Astrocyte (in vitro differentiated cells and primary cell): ENCODE measurements around the gene ADAM19. TPM values are rescaled to one million over a fixed set of nuclear protein-coding genes. Genes with fewer than 3 reads are reported as not detected.

Experiments
- DNase-seq: peaks from one replicate; pipeline ENCODE4 v3.0.0-alpha.2; 2010; ENCODE audit warnings: low read depth
- FAIRE-seq: peaks from 2 replicates; lab custom pipeline; 2011; peaks lifted over from hg19 to GRCh38; lab: Jason Lieb, UNC
- H2AFZ ChIP-seq: 2 replicates; pipeline ENCODE4 v1.6.0; 2012; ENCODE audit warnings: low read depth, low read length, inconsistent platforms
- H3K27ac ChIP-seq: 2 replicates; pipeline ENCODE4 v1.5.1; 2011; ENCODE audit warnings: low read depth, low read length, inconsistent platforms
- H3K27me3 ChIP-seq: 2 replicates; pipeline ENCODE4 v1.6.0; 2011; ENCODE audit warnings: low read length, inconsistent platforms; ENCODE audit not compliant: insufficient read depth
- H3K36me3 ChIP-seq: 2 replicates; pipeline ENCODE4 v1.5.1; 2011; ENCODE audit warnings: low read length, inconsistent platforms; ENCODE audit not compliant: insufficient read depth
- H3K4me1 ChIP-seq: 2 replicates; pipeline ENCODE4 v1.5.1; 2011; ENCODE audit warnings: low read length, inconsistent platforms; ENCODE audit not compliant: insufficient read depth
- H3K4me2 ChIP-seq: 2 replicates; pipeline ENCODE4 v1.6.0; 2012; ENCODE audit warnings: low read length, inconsistent platforms
- H3K4me3 ChIP-seq: 2 replicates; pipeline ENCODE4 v1.5.1; 2011; ENCODE audit warnings: low read depth, mild to moderate bottlenecking, low read length, inconsistent platforms; ENCODE audit not compliant: insufficient read depth
- H3K79me2 ChIP-seq: 2 replicates; pipeline ENCODE4 v1.6.0; 2012; ENCODE audit warnings: mild to moderate bottlenecking, low read length, inconsistent platforms; ENCODE audit not compliant: insufficient read depth
- H3K9ac ChIP-seq: 2 replicates; pipeline ENCODE4 v1.6.0; 2012; ENCODE audit warnings: mild to moderate bottlenecking, low read length, inconsistent platforms
- H3K9me3 ChIP-seq: 2 replicates; pipeline ENCODE4 v1.5.1; 2012; ENCODE audit warnings: low read depth, mild to moderate bottlenecking, low read length, inconsistent platforms; ENCODE audit not compliant: insufficient read depth
- H4K20me1 ChIP-seq: 2 replicates; pipeline ENCODE4 v1.6.0; 2012; ENCODE audit warnings: low read length, inconsistent platforms; ENCODE audit not compliant: insufficient read depth
- H3K27ac Mint-ChIP-seq: one replicate; pipeline ENCODE4 v1.8.0; 2021; ENCODE audit warnings: mild to moderate bottlenecking, mixed read lengths; ENCODE audit not compliant: unreplicated experiment
- H3K27me3 Mint-ChIP-seq: one replicate; pipeline ENCODE4 v1.8.0; 2021; ENCODE audit warnings: low read depth, mixed read lengths; ENCODE audit not compliant: unreplicated experiment
- H3K36me3 Mint-ChIP-seq: one replicate; pipeline ENCODE4 v1.8.0; 2021; ENCODE audit warnings: low read depth, mixed read lengths; ENCODE audit not compliant: unreplicated experiment
- H3K4me1 Mint-ChIP-seq: one replicate; pipeline ENCODE4 v1.8.0; 2021; ENCODE audit warnings: low read depth, mixed read lengths; ENCODE audit not compliant: unreplicated experiment
- H3K4me3 Mint-ChIP-seq: one replicate; pipeline ENCODE4 v1.8.0; 2021; ENCODE audit warnings: mild to moderate bottlenecking, moderate library complexity, mixed read lengths; ENCODE audit not compliant: unreplicated experiment
- H3K9me3 Mint-ChIP-seq: one replicate; pipeline ENCODE4 v1.8.0; 2021; ENCODE audit warnings: mild to moderate bottlenecking, mixed read lengths; ENCODE audit not compliant: unreplicated experiment
- CTCF ChIP-seq: IDR thresholded peaks from 2 replicates; pipeline ENCODE4 v1.5.1; 2011; ENCODE audit warnings: low read depth, mild to moderate bottlenecking, inconsistent platforms, low read length, moderate library complexity; ENCODE audit not compliant: insufficient read depth
- EZH2 ChIP-seq: IDR thresholded peaks from 2 replicates; pipeline ENCODE4 v1.6.1; 2012; ENCODE audit warnings: mild to moderate bottlenecking, low read length, inconsistent platforms; ENCODE audit not compliant: insufficient read depth
- total RNA-seq: library from RNA; stranded (reverse); gene quantifications from 2 replicates; pipeline ENCODE4 v1.2.1, GENCODE V29; 2021

The ADAM19 gene
- total RNA-seq, 1 donor from 2014 or later = 316 TPM

- peaks cover 70% of the 10 kb centered on the region for H3K36me3 ChIP-seq
- peaks cover 99% of the 10 kb centered on the region for H3K79me2 ChIP-seq
- no peaks in the 10 kb centered on the region for H3K9me3 Mint-ChIP-seq
- no peak for FAIRE-seq
- no peaks in the 10 kb centered on the region for H3K27me3 ChIP-seq
- H3K4me1 Mint-ChIP-seq = peaks cover 5% of the 10 kb centered on the region
- no peak overlapping the region for H2AFZ ChIP-seq
- peaks cover 41% of the 10 kb centered on the region for H3K36me3 Mint-ChIP-seq
- no peak for TF ChIP-seq EZH2
- TF ChIP-seq CTCF = no peak
- H3K9me3 ChIP-seq = no peaks in the 10 kb centered on the region
- H3K27ac ChIP-seq = no peak overlapping the region
- no peak overlapping the region for H3K4me2 ChIP-seq
- DNase-seq = no peak
- no peaks in the 10 kb centered on the region for H3K4me1 ChIP-seq
- H3K4me3 Mint-ChIP-seq = no peak overlapping the region
- no peak overlapping the region for H3K27ac Mint-ChIP-seq
- H4K20me1 ChIP-seq = peaks cover 96% of the 10 kb centered on the region
- no peaks in the 10 kb centered on the region for H3K27me3 Mint-ChIP-seq
- no peak overlapping the region for H3K9ac ChIP-seq
- no peak overlapping the region for H3K4me3 ChIP-seq
Observed at GRCh38 chr5:157529002-157529401, 46.6 kb downstream of the ADAM19 start.

GRCh38 chr5:157528036-157528632 is 47.4 kb downstream of the ADAM19 start:
- Histone ChIP-seq H4K20me1 (peaks cover 97% of the 10 kb centered on the region), H3K27me3 (no peaks in the 10 kb centered on the region), H3K79me2 (peaks cover 99% of the 10 kb centered on the region), H3K36me3 (peaks cover 66% of the 10 kb centered on the region), H3K9me3 (no peaks in the 10 kb centered on the region), H3K9ac (no peak overlapping the region), H3K4me2 (no peak overlapping the region), H3K4me1 (no peaks in the 10 kb centered on the region), H2AFZ (no peak overlapping the region), H3K27ac (no peak overlapping the region), H3K4me3 (no peak overlapping the region)
- DNase-seq = peak; percentile 37
- H3K9me3 Mint-ChIP-seq = no peaks in the 10 kb centered on the region
- peak overlapping the region; percentile 12 for H3K27ac Mint-ChIP-seq
- peaks cover 6% of the 10 kb centered on the region for H3K4me1 Mint-ChIP-seq
- H3K27me3 Mint-ChIP-seq = no peaks in the 10 kb centered on the region
- H3K36me3 Mint-ChIP-seq = peaks cover 41% of the 10 kb centered on the region
- no peak for TF ChIP-seq EZH2
- no peak for TF ChIP-seq CTCF
- FAIRE-seq = no peak
- no peak overlapping the region for H3K4me3 Mint-ChIP-seq

GRCh38 chr5:157524887-157525286 is 50.7 kb downstream of the ADAM19 start:
- Histone ChIP-seq H3K36me3 (peaks cover 53% of the 10 kb centered on the region), H2AFZ (no peak overlapping the region), H3K4me2 (no peak overlapping the region), H3K9me3 (no peaks in the 10 kb centered on the region), H4K20me1 (peaks cover 94% of the 10 kb centered on the region), H3K79me2 (peaks cover 99% of the 10 kb centered on the region), H3K4me1 (peaks cover 8% of the 10 kb centered on the region), H3K27ac (no peak overlapping the region), H3K4me3 (no peak overlapping the region), H3K9ac (no peak overlapping the region), H3K27me3 (no peaks in the 10 kb centered on the region)
- no peak for TF ChIP-seq CTCF
- no peak for TF ChIP-seq EZH2
- FAIRE-seq (no peak), DNase-seq (no peak)
- Mint-ChIP-seq H3K4me3 (no peak overlapping the region), H3K4me1 (peaks cover 18% of the 10 kb centered on the region), H3K27me3 (no peaks in the 10 kb centered on the region), H3K36me3 (peaks cover 35% of the 10 kb centered on the region), H3K27ac (no peak overlapping the region), H3K9me3 (no peaks in the 10 kb centered on the region)
